Large intestine (tissue), 12 donors: ENCODE data around the gene COPZ2. TPM values are rescaled to one million over a fixed set of nuclear protein-coding genes. Genes with fewer than 3 reads are reported as not detected.
A peak's percentile ranks its signal among the peaks of the same experiment; 100 is the strongest.
"Not testable (repeated sequence)": the region's sequence is repeated elsewhere in the genome, so short reads cannot be mapped to it uniquely, and the experiment has no call there.

Source experiments
- DNase-seq, 2 donors: peaks; one replicate each; pipeline versions ENCODE4 v3.0.0 to v3.0.0-alpha.2; 2013
- H3K27ac ChIP-seq: one replicate; pipeline ENCODE4 v1.5.1; 2013; ENCODE audit warnings: low read length
- H3K27me3 ChIP-seq: 2 replicates; pipeline ENCODE4 v1.6.1; 2013; ENCODE audit warnings: low read length; ENCODE audit not compliant: control insufficient read depth, insufficient read depth
- H3K36me3 ChIP-seq: 2 replicates; pipeline ENCODE4 v1.6.1; 2013; ENCODE audit warnings: low read length; ENCODE audit not compliant: control insufficient read depth, insufficient read depth
- H3K4me1 ChIP-seq: one replicate; pipeline ENCODE4 v1.6.1; 2013; ENCODE audit warnings: low read length; ENCODE audit not compliant: control insufficient read depth, insufficient read depth
- H3K4me3 ChIP-seq: one replicate; pipeline ENCODE4 v1.5.1; 2013; ENCODE audit warnings: low read length
- H3K9me3 ChIP-seq: one replicate; pipeline ENCODE4 v1.6.1; 2013; ENCODE audit warnings: mild to moderate bottlenecking, low read depth, low read length, moderate library complexity; ENCODE audit not compliant: control insufficient read depth
- WGBS: methylation state at CpG from one replicate; pipeline ENCODE4 v1.1.5; 2013; ENCODE audit warnings: low lambda C conversion rate; ENCODE audit not compliant: insufficient coverage; 5-methylcytosine and 5-hydroxymethylcytosine counted together
- long read RNA-seq, 11 donors: transcript quantifications; one replicate each; lab custom pipeline, GENCODE V29; 2026
- polyA plus RNA-seq: library from polyadenylated mRNA; unstranded; fragments of 120-200 nt; gene quantifications from one replicate; pipeline ENCODE4 v1.2.1, GENCODE V29; 2013

The COPZ2 gene, protein sequence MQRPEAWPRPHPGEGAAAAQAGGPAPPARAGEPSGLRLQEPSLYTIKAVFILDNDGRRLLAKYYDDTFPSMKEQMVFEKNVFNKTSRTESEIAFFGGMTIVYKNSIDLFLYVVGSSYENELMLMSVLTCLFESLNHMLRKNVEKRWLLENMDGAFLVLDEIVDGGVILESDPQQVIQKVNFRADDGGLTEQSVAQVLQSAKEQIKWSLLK
- 13.2 TPM for polyA plus RNA-seq
- long read RNA-seq, donor 1, partial matches to known transcripts = 0 of 1 reads
- long read RNA-seq, donor 1, other reads (novel, unspliced or antisense) = 0 of 1 reads
- long read RNA-seq, donor 2, partial matches to known transcripts = 5 of 9 reads
- long read RNA-seq, donor 2, other reads (novel, unspliced or antisense) = 0 of 9 reads
- long read RNA-seq, donor 3 = 0 reads
- long read RNA-seq, donor 4 = 0 reads
- long read RNA-seq, donor 5, partial matches to known transcripts = 0 of 1 reads
- long read RNA-seq, donor 5, other reads (novel, unspliced or antisense) = 0 of 1 reads
- long read RNA-seq, donor 6, partial matches to known transcripts = 0 of 3 reads
- long read RNA-seq, donor 6, other reads (novel, unspliced or antisense) = 0 of 3 reads
- long read RNA-seq, donor 7, partial matches to known transcripts = 0 of 4 reads
- long read RNA-seq, donor 7, other reads (novel, unspliced or antisense) = 0 of 4 reads
- long read RNA-seq, donor 8, partial matches to known transcripts = 0 of 5 reads
- long read RNA-seq, donor 8, other reads (novel, unspliced or antisense) = 0 of 5 reads
- long read RNA-seq, donor 9, transcript COPZ2-210 (9 exons, 895 nt) = major isoform, 5 of 5 reads
- long read RNA-seq, donor 9, partial matches to known transcripts = 0 of 5 reads
- long read RNA-seq, donor 9, other reads (novel, unspliced or antisense) = 0 of 5 reads
- long read RNA-seq, donor 10, partial matches to known transcripts = 0 of 4 reads
- long read RNA-seq, donor 10, other reads (novel, unspliced or antisense) = 0 of 4 reads
- long read RNA-seq, donor 11, transcript COPZ2-210 (9 exons, 895 nt) = major isoform, 5 of 5 reads
- long read RNA-seq, donor 11, partial matches to known transcripts = 0 of 5 reads
- long read RNA-seq, donor 11, other reads (novel, unspliced or antisense) = 0 of 5 reads

DNA sequence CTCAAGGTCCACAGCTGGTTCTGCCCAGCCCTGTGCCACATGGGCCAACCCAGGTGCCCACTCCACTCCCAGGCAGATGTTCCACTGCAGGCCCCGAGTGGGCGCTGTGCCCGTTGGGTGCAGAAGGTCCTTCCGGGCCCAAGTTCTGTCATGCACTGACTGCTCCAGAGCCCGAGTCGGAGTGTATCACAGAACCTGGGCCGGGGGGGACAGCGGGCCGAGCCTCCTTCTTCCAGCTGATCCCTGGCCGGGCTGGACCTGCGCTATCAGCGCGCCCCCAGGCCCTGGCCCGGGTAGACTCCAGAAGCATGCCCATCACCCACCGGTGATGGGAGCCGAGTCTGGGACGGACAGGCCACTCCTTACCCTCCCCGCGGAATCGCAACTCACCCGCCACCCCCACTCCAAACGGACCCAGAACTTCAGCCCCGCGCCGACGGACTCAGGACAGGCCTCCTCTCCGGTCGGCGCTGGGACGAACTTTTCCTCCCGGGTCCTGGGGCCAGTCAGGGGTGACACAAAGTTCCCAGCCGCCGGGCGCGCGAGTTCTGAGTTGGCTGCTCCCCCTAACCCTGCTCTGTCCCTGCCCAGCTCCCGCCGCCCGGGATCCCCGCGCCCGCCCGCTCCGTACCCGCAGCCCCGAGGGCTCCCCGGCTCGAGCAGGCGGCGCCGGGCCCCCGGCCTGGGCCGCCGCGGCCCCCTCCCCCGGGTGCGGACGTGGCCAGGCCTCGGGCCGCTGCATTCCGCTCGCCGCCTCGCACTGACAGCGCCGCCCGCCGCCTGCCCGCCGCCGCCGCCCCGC, at the start of gene COPZ2:
COPZ2 (minus strand) TSS at position 762 of the 802 bp plus-strand sequence; CDS start at position 742, 20 bp downstream.
- Histone ChIP-seq H3K4me1 (peaks cover 12% of the 10 kb centered on the region), H3K36me3 (no peaks in the 10 kb centered on the region), H3K27ac (no peak within 1 kb of the TSS), H3K9me3 (no peaks in the 10 kb centered on the region), H3K4me3 (peak within 1 kb of the TSS; percentile 60), H3K27me3 (peaks cover 48% of the 10 kb centered on the region)
- WGBS = no CpG with 5 or more reads among the region's 73 CpGs
- DNase-seq = peak in 1 of 2 donors; percentile 35

DNA sequence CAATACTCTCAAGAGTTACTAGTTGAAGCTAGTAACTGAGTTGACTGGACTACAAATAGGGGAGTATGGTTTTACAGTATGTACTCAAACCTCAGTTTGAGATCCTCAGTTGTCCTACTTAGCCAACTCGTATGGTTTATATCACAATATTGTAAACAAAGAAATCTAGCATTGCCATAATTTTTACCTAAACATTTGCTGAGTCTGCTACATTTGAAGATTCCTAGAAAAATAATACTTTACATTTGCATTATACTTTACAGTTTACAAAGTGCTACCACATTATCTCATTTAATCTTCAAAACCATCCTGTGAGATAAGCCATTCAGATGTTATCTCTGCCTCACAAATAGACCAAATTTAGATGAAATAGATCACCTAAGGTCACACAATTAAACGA, 47.3 kb upstream of the COPZ2 start:
- DNase-seq = no peak
- no peaks in the 10 kb centered on the region for H3K4me1 ChIP-seq
- H3K9me3 ChIP-seq = no peaks in the 10 kb centered on the region
- H3K27me3 ChIP-seq = no peaks in the 10 kb centered on the region
- H3K27ac ChIP-seq = no peak overlapping the region
- H3K36me3 ChIP-seq = no peaks in the 10 kb centered on the region
- H3K4me3 ChIP-seq = no peak overlapping the region
- 67% methylated on average over 1 of the region's 2 CpGs for WGBS

DNA sequence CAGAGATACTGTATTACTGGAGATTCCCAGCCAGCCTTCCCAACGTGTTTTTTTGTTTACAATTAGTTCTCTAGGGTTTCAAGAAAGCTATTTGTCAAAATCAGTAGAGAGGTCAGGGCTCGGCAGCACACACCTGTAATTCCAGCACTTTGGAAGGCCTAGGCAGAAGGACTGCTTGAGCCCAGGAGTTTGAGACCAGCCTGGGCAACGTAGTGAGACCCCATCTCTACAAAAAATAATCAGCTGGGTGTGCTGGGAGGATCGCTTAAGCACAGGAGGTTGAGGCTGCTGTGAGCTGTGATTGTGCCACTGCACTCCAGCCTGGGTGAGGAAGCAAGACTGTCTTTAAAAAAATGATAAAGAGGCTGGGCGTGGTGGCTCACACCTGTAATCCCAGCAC, 44.3 kb upstream of the COPZ2 start:
- H3K9me3 ChIP-seq = no peaks in the 10 kb centered on the region
- H3K27ac ChIP-seq = no peak overlapping the region
- no CpG with 5 or more reads among the region's 5 CpGs for WGBS
- H3K4me3 ChIP-seq = no peak overlapping the region
- DNase-seq = no peak
- H3K36me3 ChIP-seq = peaks cover 1% of the 10 kb centered on the region
- no peaks in the 10 kb centered on the region for H3K27me3 ChIP-seq
- H3K4me1 ChIP-seq = no peaks in the 10 kb centered on the region

DNA sequence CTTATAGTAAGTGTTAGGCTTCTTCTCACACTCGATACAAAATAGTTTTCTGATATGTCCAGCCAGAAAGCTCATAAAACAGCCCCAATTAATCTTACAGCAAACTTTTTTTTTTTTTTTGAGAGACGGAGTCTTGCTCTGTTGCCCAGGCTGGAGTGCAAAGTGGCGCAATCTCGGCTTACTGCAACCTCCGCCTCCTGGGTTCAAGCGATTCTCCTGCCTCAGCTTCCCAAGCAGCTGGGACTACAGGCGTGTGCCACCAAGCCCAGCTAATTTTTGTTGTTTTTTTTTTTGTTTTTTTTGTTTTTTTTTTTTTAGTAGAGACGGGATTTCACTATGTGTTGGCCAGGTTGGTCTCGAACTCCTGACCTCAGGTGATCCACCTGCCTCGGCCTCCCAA, 39.6 kb upstream of the COPZ2 start:
- H3K4me3 ChIP-seq, H3K27me3 ChIP-seq, H3K27ac ChIP-seq, H3K4me1 ChIP-seq, DNase-seq, H3K9me3 ChIP-seq: not testable (repeated sequence)
- WGBS = no CpG with 5 or more reads among the region's 10 CpGs
- peaks cover 26% of the 10 kb centered on the region for H3K36me3 ChIP-seq

DNA sequence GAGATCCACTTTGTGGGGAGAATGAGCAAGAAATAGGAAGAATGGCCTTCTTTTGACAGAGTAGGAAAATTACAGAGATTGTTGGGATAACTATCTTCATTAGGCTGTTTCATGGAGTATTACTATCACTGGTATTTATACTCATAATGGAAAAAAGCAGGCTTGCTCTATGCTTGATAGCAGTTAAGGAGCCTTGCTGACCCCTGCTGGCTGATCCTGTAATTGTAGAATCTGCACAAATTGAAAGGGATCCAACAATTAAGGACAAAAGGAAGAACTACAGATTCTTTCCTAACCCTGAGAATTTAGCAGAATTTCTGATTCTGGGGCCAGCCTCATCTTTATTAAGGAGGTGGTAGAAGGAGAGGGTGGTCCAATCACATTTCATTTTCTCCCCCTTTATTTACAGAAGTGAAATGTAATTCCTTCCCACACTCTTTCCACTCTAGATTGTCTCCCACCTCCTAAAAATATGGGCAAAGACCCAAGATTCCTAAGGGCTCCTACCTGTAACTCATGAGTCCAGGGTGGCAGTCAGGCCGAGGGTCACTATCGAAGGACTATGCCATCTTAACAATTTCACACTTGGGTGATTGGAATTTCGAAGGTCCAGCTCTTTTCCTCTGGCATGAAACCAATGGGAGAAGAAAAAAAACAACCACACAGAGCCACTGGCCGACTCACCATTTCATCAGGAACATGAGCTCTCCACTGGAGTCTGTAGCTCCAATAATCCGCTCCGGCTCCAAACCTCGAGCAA, 36.9 kb upstream of the COPZ2 start:
- no CpG with 5 or more reads among the region's 7 CpGs for WGBS
- no peaks in the 10 kb centered on the region for H3K27me3 ChIP-seq
- H3K27ac ChIP-seq = no peak overlapping the region
- peaks cover 36% of the 10 kb centered on the region for H3K36me3 ChIP-seq
- H3K4me3 ChIP-seq = no peak overlapping the region
- DNase-seq = peak; percentile 53 to 55
- H3K4me1 ChIP-seq = no peaks in the 10 kb centered on the region
- H3K9me3 ChIP-seq = no peaks in the 10 kb centered on the region

DNA sequence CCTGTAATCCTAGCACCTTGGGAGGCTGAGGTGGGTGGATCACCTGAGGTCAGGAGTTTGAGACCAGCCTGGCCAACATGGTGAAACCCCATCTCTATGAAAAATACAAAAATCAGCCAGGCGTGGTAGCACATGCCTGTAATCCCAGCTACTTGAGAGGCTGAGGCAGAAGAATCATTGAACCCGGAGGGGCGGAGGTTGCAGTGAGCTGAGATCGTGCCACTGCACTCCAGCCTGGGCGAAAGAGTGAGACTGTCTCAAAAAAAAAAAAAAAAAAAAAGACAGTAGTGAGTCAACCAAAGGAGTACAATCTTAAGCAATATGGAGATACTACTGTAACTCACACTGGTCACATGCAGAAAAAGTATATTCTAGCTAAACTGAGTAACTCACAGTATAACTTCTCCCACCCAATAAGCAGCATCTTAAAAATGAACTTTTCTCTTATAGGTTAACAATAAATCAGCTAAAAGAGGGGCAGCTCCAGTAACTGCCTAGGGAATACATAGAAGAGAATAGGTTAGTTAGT, 36.0 kb upstream of the COPZ2 start:
- H3K27ac ChIP-seq, H3K27me3 ChIP-seq, H3K9me3 ChIP-seq, H3K4me1 ChIP-seq, H3K4me3 ChIP-seq, DNase-seq: not testable (repeated sequence)
- WGBS = no CpG with 5 or more reads among the region's 5 CpGs
- H3K36me3 ChIP-seq = peaks cover 40% of the 10 kb centered on the region

DNA sequence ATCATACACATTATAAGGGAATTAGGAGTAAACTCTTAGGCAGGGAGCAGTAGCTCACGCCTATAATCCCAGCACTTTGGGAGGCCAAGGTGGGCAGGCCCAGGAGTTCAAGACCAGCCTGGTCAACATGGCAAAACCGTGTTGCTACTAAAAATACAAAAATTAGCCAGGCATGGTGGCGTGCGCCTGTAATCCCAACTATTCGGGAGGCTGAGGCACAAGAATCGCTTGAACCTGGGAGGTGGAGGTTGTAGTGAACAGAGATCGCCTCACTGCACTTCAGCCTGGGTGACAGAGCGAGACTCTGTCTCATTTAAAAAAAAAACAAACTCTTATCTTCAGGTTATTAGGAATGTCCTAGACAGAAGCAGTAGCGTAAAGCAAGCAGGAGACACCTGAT, 35.2 kb upstream of the COPZ2 start:
- H3K27ac ChIP-seq, H3K9me3 ChIP-seq, H3K27me3 ChIP-seq, DNase-seq, H3K4me1 ChIP-seq, H3K4me3 ChIP-seq: not testable (repeated sequence)
- WGBS = 100% methylated on average over 1 of the region's 9 CpGs
- H3K36me3 ChIP-seq = peaks cover 42% of the 10 kb centered on the region

DNA sequence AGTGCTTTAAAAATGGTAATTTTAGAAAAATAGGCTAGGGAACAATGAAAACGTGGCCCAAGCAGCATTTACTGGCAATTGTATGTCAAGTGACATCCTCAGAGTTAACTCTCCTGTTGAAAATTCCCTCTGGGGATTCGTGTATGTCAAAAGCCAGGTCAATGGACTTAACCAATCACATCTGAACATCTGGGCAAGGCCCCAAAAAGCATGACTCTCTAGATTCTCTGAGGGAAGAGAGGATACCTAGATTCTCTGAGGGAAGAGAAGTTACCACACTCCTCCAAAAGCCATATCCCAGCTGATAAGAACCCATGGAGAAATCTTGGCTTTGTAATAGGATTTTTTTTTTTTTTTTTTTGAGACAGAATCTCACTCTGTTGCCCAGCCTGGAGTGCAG, 34.1 kb upstream of the COPZ2 start:
- WGBS = no CpG with 5 or more reads among the region's 2 CpGs
- peaks cover 40% of the 10 kb centered on the region for H3K36me3 ChIP-seq

DNA sequence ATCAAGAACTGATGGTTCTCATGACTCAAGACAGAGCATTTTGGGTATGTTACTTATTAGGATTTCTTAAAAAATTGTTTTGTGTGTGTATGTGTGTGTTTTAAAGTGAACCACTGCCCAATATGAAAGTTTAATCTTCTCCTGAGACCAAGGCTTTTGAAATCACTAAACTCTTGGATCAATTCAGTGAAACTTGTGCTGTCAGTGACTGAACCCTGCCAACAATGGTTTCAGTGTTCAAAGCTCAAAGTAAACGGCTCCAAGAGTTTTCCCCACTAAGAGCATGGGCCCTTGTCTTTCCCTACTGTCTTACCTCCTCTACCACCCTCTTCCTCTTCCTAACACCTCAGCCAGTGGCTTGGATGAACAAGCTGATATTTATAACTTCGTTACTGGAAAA, 32.6 kb upstream of the COPZ2 start:
- Histone ChIP-seq H3K36me3 (peaks cover 39% of the 10 kb centered on the region), H3K4me3 (no peak overlapping the region), H3K27me3 (no peaks in the 10 kb centered on the region), H3K4me1 (no peaks in the 10 kb centered on the region), H3K27ac (no peak overlapping the region), H3K9me3 (no peaks in the 10 kb centered on the region)
- WGBS = no CpG with 5 or more reads among the region's 2 CpGs
- DNase-seq = no peak

More for the DNA sequence above, 34.1 kb upstream of the COPZ2 start:
- H3K4me1 ChIP-seq = no peaks in the 10 kb centered on the region
- H3K4me3 ChIP-seq = no peak overlapping the region
- no peak overlapping the region for H3K27ac ChIP-seq
- no peaks in the 10 kb centered on the region for H3K27me3 ChIP-seq
- no peaks in the 10 kb centered on the region for H3K9me3 ChIP-seq
- DNase-seq = no peak
